Measurements from ENCODE around the gene PPFIA1.

DNA sequence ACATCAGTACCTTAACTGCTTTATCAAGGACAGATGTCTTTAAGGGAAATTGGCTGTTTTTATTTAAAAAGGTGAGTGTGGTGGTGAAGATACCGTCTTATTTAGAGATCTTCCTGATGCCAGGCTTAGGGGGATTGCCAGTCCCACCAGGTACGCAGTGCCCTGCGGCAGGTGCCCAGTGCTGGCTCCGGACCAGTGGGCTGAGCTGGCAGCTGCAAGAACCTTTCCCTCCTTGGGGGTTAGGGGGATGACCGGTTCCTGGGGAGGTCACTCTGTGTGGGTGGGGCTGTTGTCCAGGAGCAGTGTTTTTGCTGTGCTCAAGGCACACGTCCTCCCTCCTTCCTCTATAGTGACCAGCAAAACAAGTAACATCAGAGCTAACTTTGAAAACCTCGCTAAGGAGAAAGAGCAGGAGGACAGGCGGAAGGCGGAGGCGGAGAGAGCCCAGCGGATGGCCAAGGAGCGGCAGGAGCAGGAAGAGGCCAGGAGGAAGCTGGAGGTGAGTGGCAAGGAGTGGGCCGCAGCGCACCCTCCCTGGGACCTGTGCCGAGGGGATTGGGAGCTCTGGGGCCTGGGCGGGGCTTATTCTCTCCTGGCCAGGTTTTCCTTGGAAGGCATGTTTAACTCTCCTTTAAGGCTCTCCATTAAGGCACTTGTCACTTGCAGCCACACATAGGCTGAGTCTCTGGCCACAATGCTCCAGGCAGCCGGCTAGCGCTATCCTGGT, 158.4 kb downstream of the PPFIA1 start:
- TF ChIP-seq, protein P1, sequence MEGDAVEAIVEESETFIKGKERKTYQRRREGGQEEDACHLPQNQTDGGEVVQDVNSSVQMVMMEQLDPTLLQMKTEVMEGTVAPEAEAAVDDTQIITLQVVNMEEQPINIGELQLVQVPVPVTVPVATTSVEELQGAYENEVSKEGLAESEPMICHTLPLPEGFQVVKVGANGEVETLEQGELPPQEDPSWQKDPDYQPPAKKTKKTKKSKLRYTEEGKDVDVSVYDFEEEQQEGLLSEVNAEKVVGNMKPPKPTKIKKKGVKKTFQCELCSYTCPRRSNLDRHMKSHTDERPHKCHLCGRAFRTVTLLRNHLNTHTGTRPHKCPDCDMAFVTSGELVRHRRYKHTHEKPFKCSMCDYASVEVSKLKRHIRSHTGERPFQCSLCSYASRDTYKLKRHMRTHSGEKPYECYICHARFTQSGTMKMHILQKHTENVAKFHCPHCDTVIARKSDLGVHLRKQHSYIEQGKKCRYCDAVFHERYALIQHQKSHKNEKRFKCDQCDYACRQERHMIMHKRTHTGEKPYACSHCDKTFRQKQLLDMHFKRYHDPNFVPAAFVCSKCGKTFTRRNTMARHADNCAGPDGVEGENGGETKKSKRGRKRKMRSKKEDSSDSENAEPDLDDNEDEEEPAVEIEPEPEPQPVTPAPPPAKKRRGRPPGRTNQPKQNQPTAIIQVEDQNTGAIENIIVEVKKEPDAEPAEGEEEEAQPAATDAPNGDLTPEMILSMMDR (IDR thresholded peaks at IDR 0.05): no peak
- TF ChIP-seq POLR2A (IDR thresholded peaks at IDR 0.05): no peak

All from uterus (tissue), 2 donors.